Gastrocnemius medialis (tissue), 4 donors: ENCODE data around the gene TACR1. TPM values are rescaled to one million over a fixed set of nuclear protein-coding genes. Genes with fewer than 3 reads are reported as not detected.

Experiments
- ATAC-seq, 2 donors: fragments of 150-250 bp; one replicate each; pipeline ENCODE4 v1.9.1; 2016
- DNase-seq, 2 donors: peaks; one replicate each; pipeline ENCODE4 v3.0.0-alpha.2; 2019
- H3K27ac ChIP-seq, 4 donors: fragments of 200-600 bp; sonication (generic); 1 replicate in 1 of 4; 2 replicates in 3 of 4; pipeline ENCODE4 v1.5.1; 2016 to 2018; ENCODE audit warnings: mild to moderate bottlenecking in 2 of 4, moderate library complexity in 1 of 4
- H3K27me3 ChIP-seq, 3 donors: fragments of 200-600 bp; sonication (generic) in 2 of 3; 1 replicate in 1 of 3; 2 replicates in 2 of 3; pipeline versions ENCODE4 v1.5.1 to v1.6.0; 2016 to 2019; ENCODE audit warnings: mild to moderate bottlenecking in 1 of 3, moderate library complexity in 1 of 3
- H3K36me3 ChIP-seq, 2 donors: fragments of 200-600 bp; sonication (generic) in 1 of 2; one replicate each; pipeline ENCODE4 v1.5.1; 2017 to 2018
- H3K4me1 ChIP-seq, 2 donors: fragments of 200-600 bp; sonication (generic) in 1 of 2; one replicate each; pipeline ENCODE4 v1.5.1; 2016 to 2017; ENCODE audit warnings: mild to moderate bottlenecking in 2 of 2
- H3K4me3 ChIP-seq, 4 donors: fragments of 200-600 bp; sonication (generic) in 3 of 4; 1 replicate in 1 of 4; 2 replicates in 3 of 4; pipeline ENCODE4 v1.5.1; 2016 to 2019; ENCODE audit warnings: mild to moderate bottlenecking in 2 of 4
- H3K9me3 ChIP-seq, 3 donors: fragments of 200-600 bp; sonication (generic) in 2 of 3; 1 replicate in 1 of 3; 2 replicates in 2 of 3; pipeline ENCODE4 v1.5.1; 2016 to 2019
- POLR2A ChIP-seq, 2 donors: fragments of 450-650 bp; IDR thresholded peaks; one replicate each; pipeline ENCODE4 v1.6.1; 2017; ENCODE audit warnings: antibody characterized with exemption in 2 of 2, mild to moderate bottlenecking in 2 of 2, moderate library complexity in 2 of 2
- in situ Hi-C, 4 donors: fragments of 200-750 bp; cut with MboI; loops; one replicate each; pipeline versions ENCODE4 v1.15.0 to v1.8.0; 2017; ENCODE audit warnings: low sequenced_read_pairs in 4 of 4
- intact Hi-C: fragments of 100-400 bp; cut with DNase I; formaldehyde crosslinking; loops from one replicate; pipeline ENCODE4 v1.15.1; 2023; ENCODE audit warnings: low total_unique reads
- total RNA-seq, 4 donors: library from RNA; depleted of rRNA; stranded (reverse); fragments of >200 nt; gene quantifications; one replicate each; pipeline versions ENCODE4 v1.1.0 to v1.2.3, GENCODE V29; 2016
- TF ChIP-seq, protein P1 (sequence below), 5 experiments: fragments of 450-650 bp in 3 of 5; fragments of 200-600 bp in 2 of 5; sonication (generic) in 2 of 5; IDR thresholded peaks in 4 of 5; conservative IDR thresholded peaks in 1 of 5; 1 replicate in 4 of 5; 2 replicates in 1 of 5; pipeline ENCODE4 v1.5.1; 2016 to 2019; ENCODE audit warnings: antibody characterized with exemption in 5 of 5, mild to moderate bottlenecking in 3 of 5, moderate library complexity in 3 of 5

The TACR1 gene
- total RNA-seq, 4 donors from 2014 or later: 0.07 to 0.42 (median 0.19) TPM

DNA sequence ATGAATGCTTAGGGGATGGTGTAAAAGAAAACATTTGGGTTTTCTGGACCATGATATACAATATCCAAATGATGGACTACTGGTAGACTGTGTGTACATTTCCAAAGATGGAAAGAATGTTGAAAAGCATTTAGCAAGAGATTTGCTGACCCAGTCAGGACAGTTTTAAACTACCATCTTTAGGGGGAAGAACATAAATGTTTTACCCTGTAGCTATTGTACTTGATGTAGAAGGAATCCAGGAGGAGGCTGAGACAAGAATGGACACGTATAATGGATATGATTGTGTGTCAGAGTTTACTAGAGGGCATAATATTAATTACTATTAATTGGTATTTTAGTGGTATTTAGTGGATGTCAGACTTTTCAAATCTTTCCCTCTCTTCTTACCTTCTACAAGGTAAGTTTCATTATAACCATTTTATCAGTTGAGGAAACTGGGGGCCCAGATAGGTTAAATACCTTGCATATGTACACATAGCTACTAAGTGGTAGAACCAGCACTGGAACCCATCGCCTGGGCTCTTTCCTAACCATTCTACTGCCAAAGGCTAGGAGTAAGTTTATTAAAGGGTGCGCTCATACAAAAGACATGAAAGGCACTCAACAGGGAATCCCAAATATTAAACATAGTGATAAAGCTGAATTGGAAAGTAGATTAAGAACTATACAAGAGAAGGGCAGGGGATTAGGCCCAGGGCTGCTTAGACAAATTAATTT lies 8.9 kb downstream of the TACR1 start:
- H3K4me3 ChIP-seq: no peak overlapping the region
- in situ Hi-C loops: no loop called here
- ATAC-seq (no peak), DNase-seq (no peak)
- H3K27me3 ChIP-seq: peaks cover 3 to 6% (median 3%) of the 10 kb centered on the region in 3 donors
- TF ChIP-seq, protein P1, sequence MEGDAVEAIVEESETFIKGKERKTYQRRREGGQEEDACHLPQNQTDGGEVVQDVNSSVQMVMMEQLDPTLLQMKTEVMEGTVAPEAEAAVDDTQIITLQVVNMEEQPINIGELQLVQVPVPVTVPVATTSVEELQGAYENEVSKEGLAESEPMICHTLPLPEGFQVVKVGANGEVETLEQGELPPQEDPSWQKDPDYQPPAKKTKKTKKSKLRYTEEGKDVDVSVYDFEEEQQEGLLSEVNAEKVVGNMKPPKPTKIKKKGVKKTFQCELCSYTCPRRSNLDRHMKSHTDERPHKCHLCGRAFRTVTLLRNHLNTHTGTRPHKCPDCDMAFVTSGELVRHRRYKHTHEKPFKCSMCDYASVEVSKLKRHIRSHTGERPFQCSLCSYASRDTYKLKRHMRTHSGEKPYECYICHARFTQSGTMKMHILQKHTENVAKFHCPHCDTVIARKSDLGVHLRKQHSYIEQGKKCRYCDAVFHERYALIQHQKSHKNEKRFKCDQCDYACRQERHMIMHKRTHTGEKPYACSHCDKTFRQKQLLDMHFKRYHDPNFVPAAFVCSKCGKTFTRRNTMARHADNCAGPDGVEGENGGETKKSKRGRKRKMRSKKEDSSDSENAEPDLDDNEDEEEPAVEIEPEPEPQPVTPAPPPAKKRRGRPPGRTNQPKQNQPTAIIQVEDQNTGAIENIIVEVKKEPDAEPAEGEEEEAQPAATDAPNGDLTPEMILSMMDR (IDR thresholded peaks at IDR 0.05 in 4 of 5, conservative IDR thresholded peaks at IDR 0.05 in 1 of 5): no peak
- no peak for TF ChIP-seq POLR2A (IDR thresholded peaks at IDR 0.05)
- H3K27ac ChIP-seq: no peak overlapping the region
- H3K36me3 ChIP-seq: no peaks in the 10 kb centered on the region
- no peaks in the 10 kb centered on the region for H3K4me1 ChIP-seq
- no peaks in the 10 kb centered on the region for H3K9me3 ChIP-seq
- intact Hi-C loops: no loop called here

DNA sequence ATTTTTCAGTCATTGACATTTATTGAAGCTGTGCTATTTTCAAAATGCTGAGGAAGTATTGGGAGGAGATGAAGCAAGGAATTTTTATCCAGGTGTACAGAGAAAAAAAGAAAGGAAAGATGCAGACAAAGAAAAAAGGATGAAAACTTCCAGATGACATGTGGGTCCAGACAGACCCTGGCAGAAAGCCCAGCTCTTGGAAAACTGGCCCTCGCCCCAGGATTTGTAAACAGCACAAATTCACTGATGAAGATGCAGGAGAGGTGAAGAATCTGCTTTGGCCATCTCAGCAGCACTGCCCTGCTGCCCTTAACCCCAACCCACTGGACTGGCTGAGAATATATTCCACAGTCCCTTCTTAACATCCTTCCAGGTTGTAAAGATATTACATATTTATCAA lies 12.5 kb downstream of the TACR1 start:
- TF ChIP-seq POLR2A (IDR thresholded peaks at IDR 0.05): no peak
- TF ChIP-seq, protein P1 (IDR thresholded peaks at IDR 0.05 in 4 of 5, conservative IDR thresholded peaks at IDR 0.05 in 1 of 5): no peak
- Histone ChIP-seq H3K9me3 (no peaks in the 10 kb centered on the region), H3K4me3 (no peak overlapping the region), H3K4me1 (no peaks in the 10 kb centered on the region), H3K27me3 (no peaks in the 10 kb centered on the region), H3K27ac (no peak overlapping the region), H3K36me3 (no peaks in the 10 kb centered on the region)
- DNase-seq (no peak), ATAC-seq (no peak)
- intact Hi-C loops (no loop called here), in situ Hi-C loops (no loop called here)

DNA sequence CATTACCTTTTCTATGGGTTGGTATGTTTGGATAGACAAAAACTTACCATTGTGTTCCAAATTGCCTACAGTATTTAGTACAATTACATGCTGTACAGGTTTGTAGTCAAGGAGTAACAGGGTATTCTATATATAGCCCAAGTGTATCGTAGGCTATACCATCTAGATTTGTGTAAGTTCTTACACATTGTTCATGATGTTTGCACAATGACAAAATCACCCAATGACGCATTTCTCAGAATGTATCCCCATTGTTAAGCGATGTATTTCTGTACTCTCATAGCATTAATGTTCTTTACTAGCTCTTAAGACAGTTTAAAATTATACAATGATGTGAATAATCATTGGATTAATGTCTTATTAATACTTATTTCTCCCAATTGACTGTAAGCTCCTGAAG lies 16.7 kb downstream of the TACR1 start:
- Histone ChIP-seq H3K36me3 (no peaks in the 10 kb centered on the region), H3K27ac (no peak overlapping the region), H3K27me3 (no peaks in the 10 kb centered on the region), H3K4me3 (no peak overlapping the region), H3K9me3 (no peaks in the 10 kb centered on the region), H3K4me1 (no peaks in the 10 kb centered on the region)
- DNase-seq: no peak
- intact Hi-C loops (no loop called here), in situ Hi-C loops (no loop called here)
- no peak for ATAC-seq
- no peak for TF ChIP-seq POLR2A (IDR thresholded peaks at IDR 0.05)
- TF ChIP-seq, protein P1 (IDR thresholded peaks at IDR 0.05 in 4 of 5, conservative IDR thresholded peaks at IDR 0.05 in 1 of 5): no peak

DNA sequence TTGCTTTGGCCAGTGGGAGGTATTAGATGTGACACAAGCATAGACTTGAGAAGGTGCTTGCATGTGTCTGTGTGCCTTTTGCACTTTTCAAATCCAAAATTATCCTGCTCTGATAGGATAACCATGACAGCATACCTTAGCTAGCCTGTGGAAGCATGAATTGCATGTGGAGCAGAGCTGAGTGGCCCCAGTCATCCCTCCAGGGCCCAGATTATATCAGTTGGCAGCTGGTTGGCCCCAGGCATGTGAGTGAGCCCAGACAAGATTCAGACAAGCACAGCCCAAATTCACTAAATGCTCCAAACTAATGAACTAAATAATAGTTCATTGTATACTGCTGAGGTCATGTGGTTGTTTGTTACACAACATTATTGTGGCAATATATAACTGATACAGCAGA lies 18.8 kb downstream of the TACR1 start:
- H3K27me3 ChIP-seq: no peaks in the 10 kb centered on the region
- in situ Hi-C loops (no loop called here), intact Hi-C loops (no loop called here)
- H3K36me3 ChIP-seq: no peaks in the 10 kb centered on the region
- TF ChIP-seq, protein P1 (IDR thresholded peaks at IDR 0.05 in 4 of 5, conservative IDR thresholded peaks at IDR 0.05 in 1 of 5): no peak
- no peak for TF ChIP-seq POLR2A (IDR thresholded peaks at IDR 0.05)
- ATAC-seq: no peak
- no peak for DNase-seq
- H3K4me1 ChIP-seq: no peaks in the 10 kb centered on the region
- no peak overlapping the region for H3K4me3 ChIP-seq
- H3K9me3 ChIP-seq: no peaks in the 10 kb centered on the region
- H3K27ac ChIP-seq: no peak overlapping the region

DNA sequence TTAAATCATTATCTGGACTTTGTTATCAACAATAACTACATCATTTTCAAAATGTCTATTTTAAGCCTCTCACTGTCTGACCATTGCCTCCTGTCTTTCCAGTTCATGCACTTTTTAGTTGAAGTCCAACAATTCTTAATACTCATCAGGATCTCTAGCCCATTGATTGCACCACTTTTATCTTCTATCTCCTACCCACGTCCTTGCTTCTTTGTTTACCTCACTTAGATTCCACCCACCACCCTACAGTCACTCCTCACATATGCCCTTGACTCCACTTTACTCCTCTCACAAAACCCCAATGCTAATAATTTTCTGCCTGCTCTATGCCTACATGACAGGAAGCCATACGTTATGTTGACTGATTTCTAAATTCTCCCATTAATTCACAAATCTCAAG lies 21.9 kb downstream of the TACR1 start:
- intact Hi-C loops: no loop called here
- no peaks in the 10 kb centered on the region for H3K27me3 ChIP-seq
- no peaks in the 10 kb centered on the region for H3K4me1 ChIP-seq
- H3K9me3 ChIP-seq: no peaks in the 10 kb centered on the region
- no peak for TF ChIP-seq POLR2A (IDR thresholded peaks at IDR 0.05)
- TF ChIP-seq, protein P1 (IDR thresholded peaks at IDR 0.05 in 4 of 5, conservative IDR thresholded peaks at IDR 0.05 in 1 of 5): no peak
- in situ Hi-C loops: no loop called here
- DNase-seq (no peak), ATAC-seq (no peak)
- no peak overlapping the region for H3K4me3 ChIP-seq
- H3K36me3 ChIP-seq: no peaks in the 10 kb centered on the region
- H3K27ac ChIP-seq: no peak overlapping the region
